ENCODE data around the gene C2CD2.

DNA sequence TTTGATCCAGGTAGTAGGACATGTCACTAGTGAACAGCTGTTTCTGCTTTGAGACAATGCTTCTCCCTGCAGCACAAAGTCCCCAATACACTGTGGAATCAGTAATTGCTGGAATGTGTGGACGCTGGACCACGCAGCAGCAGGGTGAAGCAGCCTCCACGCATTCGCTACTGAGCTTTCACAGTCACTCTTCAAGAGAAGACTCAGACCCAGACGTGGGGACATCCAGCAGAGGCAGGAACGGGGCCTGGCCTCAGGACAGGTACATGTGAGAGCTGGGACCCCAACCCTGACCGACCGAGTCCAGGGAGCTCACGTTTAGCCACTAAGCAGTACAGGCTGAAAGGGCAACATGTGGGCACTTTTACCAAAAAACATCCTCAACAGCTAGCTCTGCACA lies 40.6 kb downstream of the C2CD2 start:
- TF ChIP-seq POLR2A (IDR thresholded peaks at IDR 0.05), result no peak
- TF ChIP-seq EP300 (IDR thresholded peaks at IDR 0.05), result no peak

All from tibial nerve (tissue), 3 donors.